Osteocyte (in vitro differentiated cells): ENCODE measurements around the gene GSE1. TPM values are rescaled to one million over a fixed set of nuclear protein-coding genes. Genes with fewer than 3 reads are reported as not detected.

Experiments used
- DNase-seq: peaks from one replicate; pipeline ENCODE4 v3.0.0; 2021; ENCODE audit warnings: mixed read lengths; ENCODE audit not compliant: unreplicated experiment; ENCODE audit errors: extremely low spot score
- H3K27ac Mint-ChIP-seq: one replicate; pipeline ENCODE4 v1.8.0; 2021; ENCODE audit warnings: mild to moderate bottlenecking, mixed read lengths; ENCODE audit not compliant: unreplicated experiment
- H3K27me3 Mint-ChIP-seq: one replicate; pipeline ENCODE4 v1.8.0; 2021; ENCODE audit warnings: mixed read lengths; ENCODE audit not compliant: unreplicated experiment
- H3K36me3 Mint-ChIP-seq: one replicate; pipeline ENCODE4 v1.8.0; 2021; ENCODE audit warnings: mixed read lengths; ENCODE audit not compliant: unreplicated experiment
- H3K4me1 Mint-ChIP-seq: one replicate; pipeline ENCODE4 v1.8.0; 2021; ENCODE audit warnings: mixed read lengths; ENCODE audit not compliant: unreplicated experiment
- H3K4me3 Mint-ChIP-seq: one replicate; pipeline ENCODE4 v1.8.0; 2021; ENCODE audit warnings: mild to moderate bottlenecking, moderate library complexity, mixed read lengths; ENCODE audit not compliant: unreplicated experiment
- H3K9me3 Mint-ChIP-seq: one replicate; pipeline ENCODE4 v1.8.0; 2021; ENCODE audit warnings: mixed read lengths; ENCODE audit not compliant: unreplicated experiment
- total RNA-seq: library from RNA; stranded (reverse); gene quantifications from 2 replicates; pipeline ENCODE4 v1.2.1, GENCODE V29; 2021
- TF ChIP-seq, protein P1 (sequence below): fragments of 200-600 bp; sonication (generic); IDR thresholded peaks from 2 replicates; pipeline ENCODE4 v1.5.0; 2021; ENCODE audit warnings: antibody characterized with exemption, mild to moderate bottlenecking, moderate library complexity

Gene GSE1
- total RNA-seq, 1 donor from 2014 or later: 64.1 TPM

DNA sequence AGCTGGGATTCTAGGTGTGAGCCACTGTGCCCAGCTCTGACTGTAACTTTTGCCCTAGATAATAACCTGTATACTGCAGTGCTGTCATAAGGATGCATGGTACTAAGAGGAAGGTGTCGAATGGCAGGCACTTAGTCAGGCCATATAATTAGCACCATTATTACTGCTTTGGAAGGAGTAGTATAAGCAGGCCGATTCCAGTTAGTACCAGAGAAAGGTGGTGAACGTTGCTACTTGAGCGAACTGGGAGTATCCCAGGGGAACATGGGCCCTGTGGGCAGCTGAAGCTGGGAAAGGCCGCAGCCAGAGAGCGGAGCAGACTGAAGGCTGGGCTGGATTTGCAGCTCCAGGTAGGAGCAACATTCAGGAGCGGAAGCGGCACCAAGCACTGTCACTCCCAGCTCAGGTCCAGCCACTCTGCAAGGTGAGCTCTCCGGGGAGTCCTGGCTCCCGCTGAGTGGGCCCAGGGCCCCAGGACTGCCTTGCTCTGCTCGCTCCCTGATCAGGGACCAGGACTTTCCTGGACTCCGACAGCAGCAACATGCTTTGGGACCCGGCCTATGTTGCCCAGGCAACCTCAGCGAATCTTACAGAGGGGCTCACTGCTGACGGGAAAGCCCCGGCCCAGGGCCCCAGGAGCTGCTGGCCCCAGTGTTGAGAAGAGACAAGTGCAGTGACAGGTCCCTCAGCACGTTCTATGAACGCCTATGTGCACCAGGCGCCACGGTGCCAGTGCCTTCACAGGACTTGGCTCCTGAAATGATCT, 109.2 kb downstream of the GSE1 start:
- Mint-ChIP-seq H3K4me3 (no peak overlapping the region), H3K36me3 (peaks cover 3% of the 10 kb centered on the region), H3K27ac (no peak overlapping the region), H3K4me1 (peaks cover 8% of the 10 kb centered on the region), H3K27me3 (peaks cover 17% of the 10 kb centered on the region), H3K9me3 (no peaks in the 10 kb centered on the region)
- TF ChIP-seq, protein P1, sequence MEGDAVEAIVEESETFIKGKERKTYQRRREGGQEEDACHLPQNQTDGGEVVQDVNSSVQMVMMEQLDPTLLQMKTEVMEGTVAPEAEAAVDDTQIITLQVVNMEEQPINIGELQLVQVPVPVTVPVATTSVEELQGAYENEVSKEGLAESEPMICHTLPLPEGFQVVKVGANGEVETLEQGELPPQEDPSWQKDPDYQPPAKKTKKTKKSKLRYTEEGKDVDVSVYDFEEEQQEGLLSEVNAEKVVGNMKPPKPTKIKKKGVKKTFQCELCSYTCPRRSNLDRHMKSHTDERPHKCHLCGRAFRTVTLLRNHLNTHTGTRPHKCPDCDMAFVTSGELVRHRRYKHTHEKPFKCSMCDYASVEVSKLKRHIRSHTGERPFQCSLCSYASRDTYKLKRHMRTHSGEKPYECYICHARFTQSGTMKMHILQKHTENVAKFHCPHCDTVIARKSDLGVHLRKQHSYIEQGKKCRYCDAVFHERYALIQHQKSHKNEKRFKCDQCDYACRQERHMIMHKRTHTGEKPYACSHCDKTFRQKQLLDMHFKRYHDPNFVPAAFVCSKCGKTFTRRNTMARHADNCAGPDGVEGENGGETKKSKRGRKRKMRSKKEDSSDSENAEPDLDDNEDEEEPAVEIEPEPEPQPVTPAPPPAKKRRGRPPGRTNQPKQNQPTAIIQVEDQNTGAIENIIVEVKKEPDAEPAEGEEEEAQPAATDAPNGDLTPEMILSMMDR: no peak
- DNase-seq: no peak

DNA sequence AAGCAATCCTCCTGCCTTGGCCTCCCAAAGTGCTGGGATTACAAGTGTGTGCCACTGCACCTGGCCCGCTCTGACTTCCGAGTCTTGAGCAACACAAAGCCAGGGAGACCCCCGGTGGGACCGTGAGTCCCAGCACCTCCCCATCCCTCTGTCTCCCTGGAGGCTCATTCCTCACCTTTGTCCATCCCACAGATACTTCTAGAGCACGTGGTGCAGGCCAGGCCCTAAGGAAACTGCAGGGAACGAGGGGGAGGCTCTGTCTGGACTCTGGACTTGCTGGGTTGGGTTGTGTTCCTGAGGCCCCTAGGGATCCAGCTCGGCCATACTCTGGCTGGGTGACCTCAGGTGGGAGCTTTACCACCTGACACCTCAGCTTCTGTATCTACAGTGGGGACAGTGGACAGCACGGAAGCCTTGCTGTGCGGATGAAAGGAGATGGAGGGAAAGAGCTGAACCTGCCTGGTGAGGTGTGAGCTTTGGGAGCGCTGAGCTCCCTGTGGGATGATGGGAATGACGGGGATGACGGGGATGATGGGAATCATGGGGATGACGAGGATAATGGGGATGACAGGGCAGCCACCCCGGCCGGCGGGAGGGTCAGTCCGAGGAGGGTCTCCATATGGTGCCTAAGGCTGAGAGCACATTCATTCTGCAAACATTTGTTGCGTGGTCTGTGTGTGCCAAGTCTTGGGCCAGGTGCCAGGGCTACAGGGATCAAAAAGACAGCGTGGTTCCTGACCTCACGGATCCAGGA, 111.2 kb downstream of the GSE1 start:
- H3K9me3 Mint-ChIP-seq: no peaks in the 10 kb centered on the region
- H3K27ac Mint-ChIP-seq: no peak overlapping the region
- peaks cover 3% of the 10 kb centered on the region for H3K4me1 Mint-ChIP-seq
- no peak for DNase-seq
- TF ChIP-seq, protein P1: no peak
- H3K27me3 Mint-ChIP-seq: peaks cover 17% of the 10 kb centered on the region
- H3K36me3 Mint-ChIP-seq: peaks cover 3% of the 10 kb centered on the region
- no peak overlapping the region for H3K4me3 Mint-ChIP-seq

DNA sequence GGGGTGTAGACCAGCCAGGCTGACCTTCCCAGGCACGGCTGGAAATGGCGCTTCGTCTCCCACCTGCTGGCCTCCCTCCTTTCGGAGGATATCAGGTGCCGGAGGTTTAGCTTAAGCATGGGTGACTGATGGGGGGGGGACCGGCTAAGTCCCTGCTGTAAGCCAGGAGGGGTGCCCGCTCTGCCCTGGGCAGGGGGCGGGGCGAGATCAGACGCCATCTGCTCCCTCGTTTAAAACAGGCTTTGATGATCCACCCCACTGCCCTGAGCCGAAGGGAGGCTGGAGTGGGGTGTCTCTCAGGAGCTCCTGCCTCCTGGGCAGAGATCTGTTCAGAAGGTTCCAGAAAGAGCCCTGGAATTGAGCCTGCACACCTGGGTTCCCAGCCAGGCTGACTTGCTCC, 111.8 kb downstream of the GSE1 start:
- peaks cover 3% of the 10 kb centered on the region for H3K36me3 Mint-ChIP-seq
- no peak for DNase-seq
- H3K4me3 Mint-ChIP-seq: no peak overlapping the region
- TF ChIP-seq, protein P1: no peak
- peaks cover 17% of the 10 kb centered on the region for H3K27me3 Mint-ChIP-seq
- no peak overlapping the region for H3K27ac Mint-ChIP-seq
- H3K9me3 Mint-ChIP-seq: no peaks in the 10 kb centered on the region
- H3K4me1 Mint-ChIP-seq: peaks cover 3% of the 10 kb centered on the region

Other genes starting within 250 kb of the GSE1 start
- 4.2 and 5.7 TPM in 2 replicates for gene GINS2, start 75.6 kb downstream of the GSE1 start, total RNA-seq
- 2.1 and 2.4 TPM in 2 replicates for gene C16orf74, start 137.8 kb downstream of the GSE1 start, total RNA-seq
- 34.3 and 35.5 TPM in 2 replicates for gene EMC8, start 186.2 kb downstream of the GSE1 start, total RNA-seq
- 456 and 476 TPM in 2 replicates for gene COX4I1, start 186.4 kb downstream of the GSE1 start, total RNA-seq